ENCODE data around the gene SLC2A14.
A peak's percentile ranks its signal among the peaks of the same experiment; 100 is the strongest.
"Not testable (repeated sequence)": the region's sequence is repeated elsewhere in the genome, so short reads cannot be mapped to it uniquely, and the experiment has no call there.

The SLC2A14 gene

DNA sequence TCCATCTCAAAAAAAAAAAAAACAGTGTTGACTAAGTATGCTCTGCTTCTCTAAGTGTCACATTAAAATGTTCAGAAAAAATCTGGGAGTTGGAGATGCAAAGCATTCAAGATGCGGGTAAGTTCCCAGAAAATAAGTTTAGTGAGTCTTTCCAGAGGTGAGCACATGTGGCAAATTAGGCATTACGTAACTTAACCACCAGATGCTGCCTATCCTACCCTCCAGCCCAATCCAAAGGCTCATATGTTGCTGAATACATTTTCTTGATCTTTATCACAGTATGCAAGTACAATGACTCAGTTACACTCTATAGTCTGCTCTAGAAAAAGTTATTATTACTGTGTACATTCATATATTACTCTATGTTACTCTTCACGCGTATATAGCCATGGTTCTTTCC is 3.6 kb downstream of the SLC2A14 start:
- peak; percentile 82 for DNase-seq (ENCODE audit: low read depth)

DNA sequence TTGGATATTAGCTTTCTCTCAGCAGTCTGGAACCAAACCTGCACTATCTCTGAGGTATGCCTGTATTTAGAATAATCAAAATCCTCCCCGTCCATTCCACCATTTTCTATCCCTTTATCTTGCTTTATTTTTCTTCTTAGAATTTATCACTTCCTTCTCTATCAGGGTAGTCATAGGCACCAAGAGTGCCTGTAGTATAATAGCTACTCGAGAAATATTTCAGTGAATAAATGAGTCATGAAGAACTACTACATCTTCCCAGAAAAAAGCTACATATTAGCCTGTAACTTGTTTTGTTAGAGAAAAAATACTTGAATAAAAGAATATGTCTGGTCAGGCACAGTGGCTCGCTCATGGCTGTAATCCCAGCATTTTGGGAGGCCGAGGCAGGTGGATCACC is 4.3 kb downstream of the SLC2A14 start:
- no peak for DNase-seq (ENCODE audit: low read depth)

DNA sequence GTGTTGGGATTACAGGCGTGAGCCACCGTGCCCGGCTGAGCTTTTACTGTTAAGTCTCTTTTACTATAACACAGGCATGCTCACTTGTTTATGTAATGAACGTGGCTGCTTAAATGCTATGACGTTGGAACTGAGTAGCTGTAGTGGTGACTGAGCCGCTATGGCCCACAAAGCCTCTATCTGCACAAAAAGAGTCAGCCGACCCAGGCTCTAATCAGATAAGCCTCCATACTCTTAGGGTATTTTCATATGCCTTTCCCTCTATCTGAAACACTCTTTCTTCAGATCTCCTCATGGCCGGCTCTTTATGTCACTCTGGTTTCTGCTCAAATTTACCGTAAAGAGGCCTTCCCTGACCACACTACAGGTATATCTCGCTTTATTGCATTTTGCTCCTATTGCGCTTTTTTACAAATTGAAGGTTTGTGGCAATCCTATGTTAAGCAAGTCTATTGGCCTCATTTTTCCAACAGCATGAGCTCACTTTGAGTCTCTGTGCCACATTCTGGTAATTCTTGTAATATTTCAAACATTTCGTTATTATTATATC is 8.0 kb downstream of the SLC2A14 start:
- no peak for DNase-seq (ENCODE audit: low read depth)

DNA sequence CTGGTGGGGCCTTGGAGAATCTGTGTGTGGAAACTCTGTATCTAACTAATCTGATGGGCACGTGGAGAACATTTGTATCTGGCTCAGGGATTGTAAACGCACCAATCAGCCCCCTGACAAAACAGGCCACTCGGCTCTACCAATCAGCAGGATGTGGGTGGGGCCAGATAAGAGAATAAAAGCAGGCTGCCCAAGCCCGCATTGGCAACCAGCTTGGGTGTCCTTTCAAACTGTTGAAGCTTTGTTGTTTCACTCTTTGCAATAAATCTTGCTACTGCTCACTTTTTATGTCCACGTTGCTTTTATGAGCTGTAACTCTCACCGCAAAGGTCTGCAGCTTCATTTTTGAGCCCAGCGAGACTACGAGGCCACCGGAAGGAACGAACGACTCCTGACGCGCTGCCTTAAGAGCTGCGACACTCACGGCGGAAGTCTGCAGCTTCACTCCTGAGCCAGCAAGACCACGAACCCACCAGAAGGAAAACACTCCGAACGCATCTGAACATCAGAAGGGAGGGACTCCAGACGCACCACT is 9.8 kb downstream of the SLC2A14 start:
- not testable (repeated sequence) for DNase-seq (ENCODE audit: low read depth)

DNA sequence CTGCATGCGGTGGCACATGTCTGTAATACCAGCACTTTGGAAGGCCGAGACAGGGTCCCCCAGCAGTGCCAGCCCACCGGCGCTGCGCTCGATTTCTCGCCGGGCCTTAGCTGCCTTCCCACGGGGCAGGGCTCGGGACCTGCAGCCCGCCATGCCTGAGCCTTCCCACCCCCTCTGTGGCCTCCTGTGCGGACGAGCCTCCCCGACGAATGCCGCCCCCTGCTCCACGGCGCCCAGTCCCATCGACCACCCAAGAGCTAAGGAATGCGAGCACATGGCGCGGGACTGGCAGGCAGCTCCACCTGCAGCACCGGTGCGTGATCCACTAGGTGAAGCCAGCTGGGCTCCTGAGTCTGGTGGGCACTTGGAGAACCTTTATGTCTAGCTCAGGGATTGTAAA is 10.4 kb downstream of the SLC2A14 start:
- not testable (repeated sequence) for DNase-seq (ENCODE audit: low read depth)

DNA sequence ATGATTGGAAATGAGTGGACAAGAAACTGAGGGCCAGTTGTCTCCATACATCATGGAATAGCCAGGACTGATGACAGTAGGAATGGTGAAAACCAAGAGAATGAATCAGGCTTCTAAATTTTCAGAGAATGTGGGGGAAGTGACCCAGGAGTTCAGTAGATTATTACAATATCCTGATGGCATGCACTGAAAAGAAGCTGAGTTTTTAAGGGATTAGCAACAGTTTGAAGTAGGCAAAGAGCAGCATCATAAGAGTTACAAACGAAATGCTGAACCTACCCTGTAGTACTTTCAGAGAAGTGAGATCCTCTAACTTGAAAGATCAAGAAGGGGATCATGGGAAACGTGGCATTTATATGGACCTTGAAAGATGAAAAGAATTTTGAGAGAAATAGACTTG is 13.2 kb downstream of the SLC2A14 start:
- DNase-seq (ENCODE audit: low read depth): peak; percentile 74

DNA sequence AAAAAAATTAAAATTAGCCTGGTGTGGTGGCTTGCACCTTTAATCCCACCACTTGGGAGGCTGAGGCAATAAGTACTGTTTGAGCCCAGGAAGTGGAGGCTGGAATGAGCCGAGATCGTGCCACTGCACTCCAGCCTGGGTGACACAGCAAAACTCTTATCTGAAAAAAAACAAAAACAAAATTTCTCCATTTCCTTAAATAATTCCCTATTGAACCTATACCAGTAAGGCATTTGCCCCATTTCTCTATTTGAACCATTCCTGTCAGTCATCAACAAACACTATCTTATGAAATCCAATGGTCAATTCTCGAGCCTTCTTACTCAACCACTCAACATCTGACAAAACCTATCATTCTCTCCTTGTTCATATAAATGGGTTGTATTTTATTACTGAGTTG is 14.7 kb downstream of the SLC2A14 start:
- no peak for DNase-seq (ENCODE audit: low read depth)

DNA sequence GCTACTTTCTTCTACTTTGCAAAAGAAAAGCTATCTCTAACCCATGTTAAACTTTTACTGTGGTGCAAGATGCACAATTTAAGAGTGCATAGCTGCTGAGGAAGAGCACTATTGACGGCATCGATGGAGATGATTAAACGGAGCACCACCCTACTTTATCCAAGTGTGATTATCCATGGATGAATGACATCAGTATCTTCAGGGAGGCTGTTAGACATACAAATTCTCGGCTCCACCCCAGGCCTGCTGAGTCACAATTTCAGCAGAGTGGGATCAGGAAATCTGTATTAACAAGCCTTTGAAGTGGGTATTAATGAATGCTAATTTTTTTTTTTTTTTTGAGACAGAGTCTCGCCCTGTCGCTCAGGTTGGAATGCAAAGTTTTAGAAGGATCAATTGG is 16.2 kb downstream of the SLC2A14 start:
- DNase-seq (ENCODE audit: low read depth): no peak

DNA sequence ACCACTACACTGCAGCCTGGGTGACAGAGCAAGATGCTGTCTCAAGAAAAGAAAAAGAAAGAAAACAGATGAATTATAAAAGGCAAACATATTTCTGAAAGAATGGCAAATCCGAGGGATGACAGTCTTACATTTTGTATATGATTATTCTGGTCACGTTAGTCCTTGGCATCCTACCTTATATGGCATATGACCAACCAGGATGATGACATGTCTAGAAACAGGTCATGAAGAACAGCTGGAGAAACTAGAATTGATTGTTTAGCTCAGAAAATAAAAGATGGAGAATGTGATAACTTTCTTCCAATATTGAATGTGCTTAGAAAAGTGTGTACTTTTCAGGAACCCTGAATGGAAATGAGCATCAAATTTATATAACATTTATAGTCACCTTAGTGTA is 19.2 kb downstream of the SLC2A14 start:
- no peak for DNase-seq (ENCODE audit: low read depth)

DNA sequence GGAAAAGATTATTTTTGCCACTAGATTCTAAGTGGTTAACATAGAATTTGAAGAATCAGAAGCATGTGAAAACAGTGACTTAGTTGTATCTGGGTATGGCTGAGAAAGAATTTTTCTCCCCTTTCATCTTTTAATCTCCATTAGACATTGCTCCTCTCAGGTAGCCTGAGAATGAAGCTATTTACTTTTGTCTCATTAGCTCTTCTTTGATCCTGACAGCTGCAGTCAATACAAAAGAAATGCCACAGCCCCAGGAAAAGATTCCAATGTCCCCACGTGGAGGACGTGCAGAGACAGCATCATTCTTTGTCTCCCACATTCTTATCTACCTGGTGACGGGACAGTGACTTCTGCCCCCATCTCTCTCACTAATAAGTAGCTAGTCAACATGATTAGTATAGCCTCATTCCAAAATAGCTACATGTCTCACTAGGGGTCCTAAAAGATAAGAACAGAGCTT is 21.1 kb downstream of the SLC2A14 start:
- not testable (repeated sequence) for DNase-seq (ENCODE audit: low read depth)

DNA sequence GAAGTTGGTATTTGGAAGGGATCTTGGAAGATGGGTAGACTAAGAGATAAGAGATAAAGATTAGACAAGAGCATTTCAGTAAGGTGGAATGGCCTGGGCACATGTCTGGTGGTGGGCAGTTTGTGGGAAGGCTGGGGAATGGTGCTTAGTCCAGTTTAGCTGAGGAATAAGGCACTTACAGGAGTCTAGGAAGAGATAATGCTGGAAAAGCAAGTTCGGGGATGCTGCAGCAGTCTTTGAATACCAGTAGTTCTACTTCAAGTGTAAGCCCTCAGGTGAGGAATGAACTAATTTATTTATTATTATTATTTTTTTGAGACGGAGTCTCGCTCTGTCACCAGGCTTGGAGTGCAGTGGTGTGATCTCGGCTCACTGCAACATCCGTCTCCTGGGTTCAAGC is 22.6 kb downstream of the SLC2A14 start:
- not testable (repeated sequence) for DNase-seq (ENCODE audit: low read depth)

DNA sequence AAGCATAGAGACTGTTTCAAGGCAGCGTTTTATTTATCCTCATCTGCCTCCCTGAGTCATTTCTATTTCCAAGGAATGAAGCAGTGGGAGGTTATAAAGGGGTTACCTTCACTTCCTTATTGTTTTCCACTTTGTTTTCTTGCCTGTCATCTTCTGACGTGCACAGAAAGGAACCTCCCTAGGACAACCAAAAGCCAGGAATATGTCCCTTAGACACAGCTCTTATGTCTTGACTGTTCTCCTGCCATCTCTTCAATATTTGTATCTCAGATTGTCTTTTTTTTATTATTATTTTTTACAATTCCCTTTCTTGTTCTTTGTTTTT is 24.7 kb downstream of the SLC2A14 start:
- DNase-seq (ENCODE audit: low read depth): not testable (repeated sequence)

DNA sequence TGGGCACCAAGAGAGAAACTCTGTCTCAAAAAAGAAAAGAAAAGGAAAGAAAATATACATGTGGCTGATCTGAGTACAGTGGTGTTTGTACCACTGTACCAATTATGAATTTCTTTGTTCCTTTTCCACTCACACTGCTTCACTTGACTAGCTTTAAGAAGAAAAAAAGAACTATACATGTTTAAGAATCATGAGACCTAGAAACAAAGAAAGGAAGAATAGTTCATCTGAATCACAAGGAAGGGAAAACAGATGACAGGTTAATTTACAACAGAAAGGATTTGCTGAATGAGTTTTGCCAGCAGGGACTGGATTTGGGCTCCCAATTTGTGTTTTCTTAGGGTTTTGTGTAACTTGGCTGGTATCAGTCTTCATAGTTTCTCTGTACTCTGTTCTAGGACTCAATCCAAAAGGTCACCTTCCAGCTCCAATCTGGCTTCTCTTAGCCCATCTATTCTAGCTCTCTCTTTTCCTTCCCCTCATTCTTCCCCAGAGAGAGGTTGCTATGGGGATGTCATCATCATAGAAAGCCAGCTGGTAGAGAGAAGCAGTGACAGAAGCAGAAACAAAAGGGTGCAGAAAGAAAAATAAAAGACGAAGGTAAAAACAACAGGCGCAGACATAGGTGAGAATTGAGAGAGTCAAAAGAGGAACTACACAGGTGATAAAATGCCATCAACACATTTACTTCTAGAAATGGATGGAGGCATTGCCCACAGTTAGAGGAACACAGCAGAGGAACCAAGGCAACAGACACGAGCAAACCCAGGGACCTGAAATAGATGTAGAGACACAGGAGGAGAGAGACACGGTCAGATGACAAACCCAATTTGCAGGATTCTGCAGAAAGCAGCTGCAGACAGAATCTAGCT is 25.3 kb downstream of the SLC2A14 start:
- not testable (repeated sequence) for DNase-seq (ENCODE audit: low read depth)

DNA sequence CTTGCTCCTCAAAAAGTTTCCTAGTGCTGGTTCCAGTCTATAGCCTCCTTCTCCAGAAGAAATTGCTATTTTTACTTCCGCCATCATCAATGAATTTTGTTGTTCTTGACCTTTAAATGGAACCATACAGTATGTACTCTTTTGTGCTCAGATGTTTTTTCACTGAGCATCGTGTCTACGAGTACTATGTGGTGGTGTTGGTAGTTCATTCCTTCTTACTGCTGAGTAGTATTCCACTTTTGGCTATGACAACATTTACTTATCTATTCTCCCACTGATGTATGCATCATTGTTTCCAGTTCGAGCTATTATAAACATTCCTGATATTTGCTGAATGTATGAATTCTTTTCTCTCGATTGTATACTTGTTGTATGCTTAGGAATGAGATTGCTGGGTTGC is 28.6 kb downstream of the SLC2A14 start:
- DNase-seq (ENCODE audit: low read depth): no peak

DNA sequence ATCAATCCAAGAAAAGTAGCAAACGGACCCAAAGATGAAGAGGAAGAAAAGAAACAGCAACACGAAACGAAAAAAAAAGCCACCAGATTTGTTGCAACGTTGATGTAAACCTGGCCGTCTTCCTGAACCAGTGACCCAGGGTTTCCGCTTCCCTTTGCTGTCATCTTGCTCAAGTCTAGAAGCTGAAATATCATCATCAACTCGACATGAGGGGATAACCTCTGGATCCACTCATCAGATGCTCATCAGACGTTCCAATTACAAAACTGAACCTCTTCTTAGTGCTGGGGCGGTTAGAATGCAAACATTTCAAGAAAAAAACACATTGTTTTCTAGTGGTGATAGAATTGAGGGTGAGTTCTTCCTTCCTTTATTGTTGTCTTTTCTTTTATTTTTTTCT is 29.1 kb downstream of the SLC2A14 start:
- DNase-seq (ENCODE audit: low read depth): not testable (repeated sequence)

DNA sequence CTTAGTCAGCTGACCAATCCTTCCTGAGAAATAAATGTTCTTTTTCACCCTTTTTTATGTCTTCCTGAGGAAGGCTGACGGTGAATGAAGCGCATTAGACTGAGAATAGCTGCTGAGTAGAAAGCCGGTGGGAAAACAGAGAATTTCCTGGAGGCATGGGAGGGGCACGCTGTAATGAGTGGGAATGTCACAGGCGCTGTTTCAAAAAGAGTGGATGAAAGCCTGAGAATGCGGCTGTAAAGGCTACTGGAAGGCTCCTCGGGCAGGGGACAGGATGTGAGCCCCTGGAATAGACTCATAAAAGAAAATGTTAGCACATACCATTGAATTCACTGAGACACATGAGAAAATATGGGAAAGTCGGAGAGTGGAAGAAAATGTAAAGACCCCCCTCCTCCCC is 29.6 kb downstream of the SLC2A14 start:
- DNase-seq (ENCODE audit: low read depth): not testable (repeated sequence)

DNA sequence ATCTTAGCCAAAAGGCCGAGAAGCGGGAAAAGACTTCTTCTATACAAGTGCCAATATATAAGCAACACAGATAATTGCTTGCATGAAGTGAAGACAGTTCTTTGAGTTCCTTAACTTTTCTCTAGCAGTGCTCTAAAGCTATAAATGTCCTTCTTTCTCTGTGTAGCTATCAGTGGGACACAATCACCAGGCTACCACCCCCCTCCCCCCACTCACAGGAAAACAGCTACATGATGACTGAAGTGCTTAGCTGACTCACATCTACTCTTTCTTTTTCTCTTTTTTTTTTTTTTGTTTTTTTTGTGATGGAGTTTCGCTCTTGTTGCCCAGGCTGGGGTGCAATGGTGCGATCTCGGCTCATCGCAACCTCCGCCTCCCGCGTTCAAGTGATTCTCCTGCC is 30.3 kb downstream of the SLC2A14 start:
- DNase-seq (ENCODE audit: low read depth): not testable (repeated sequence)

DNA sequence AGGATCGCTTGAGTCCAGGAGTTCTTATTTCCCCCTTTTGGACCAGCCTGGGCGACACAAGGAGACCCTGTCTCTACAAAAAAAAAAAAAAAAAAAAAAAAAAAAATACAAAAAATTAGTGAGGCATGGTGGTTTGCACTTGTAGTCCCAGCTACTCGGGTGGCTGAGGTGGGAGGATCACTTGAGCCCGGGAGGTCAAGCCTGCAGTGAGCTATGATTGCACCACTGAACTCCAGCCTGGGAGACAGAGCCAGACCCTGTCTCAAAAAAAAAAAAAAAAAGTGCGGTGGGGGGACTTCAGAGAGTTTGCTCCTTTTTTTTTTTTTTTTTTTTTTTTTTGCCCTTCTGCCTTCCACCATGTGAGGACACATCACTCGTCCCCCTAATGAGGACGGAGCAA is 32.9 kb downstream of the SLC2A14 start:
- DNase-seq (ENCODE audit: low read depth): not testable (repeated sequence)

DNA sequence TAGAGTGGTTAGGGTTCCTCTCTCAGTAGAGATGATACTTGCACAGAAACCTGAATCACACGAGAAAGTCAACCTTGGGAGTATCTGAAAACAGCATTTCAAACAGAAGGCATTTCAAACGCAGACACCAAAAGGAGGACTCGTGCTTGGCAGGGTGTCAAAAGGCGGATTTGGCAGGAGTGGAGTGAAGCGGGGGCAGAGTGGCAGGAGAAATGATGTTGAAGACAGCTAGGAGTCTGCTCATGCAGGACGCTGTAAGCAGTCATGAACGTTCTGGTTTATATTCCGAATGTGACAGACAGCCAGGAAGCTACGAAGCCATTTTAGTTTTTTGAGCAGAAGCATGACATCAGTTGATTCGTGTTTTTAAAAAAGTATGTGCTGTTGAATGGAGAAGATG is 33.5 kb downstream of the SLC2A14 start:
- DNase-seq (ENCODE audit: low read depth): not testable (repeated sequence)

DNA sequence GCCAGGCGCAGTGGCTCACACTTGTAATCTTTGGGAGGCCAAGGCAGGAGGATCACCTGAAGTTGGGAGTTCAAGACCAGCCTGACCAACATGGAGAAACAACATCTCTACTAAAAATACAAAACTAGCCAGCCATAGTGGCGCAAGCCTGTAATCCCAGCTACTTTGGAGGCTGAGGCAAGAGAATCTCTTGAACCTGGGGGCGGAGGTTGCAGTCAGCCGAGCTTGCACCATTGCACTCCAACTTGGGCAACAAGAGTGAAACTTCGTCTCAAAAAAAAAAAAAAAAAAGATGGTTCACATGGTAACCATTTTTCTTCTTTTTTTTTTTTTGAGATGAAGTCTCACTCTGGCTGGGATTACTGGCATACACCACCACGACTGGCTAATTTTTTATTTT is 35.3 kb downstream of the SLC2A14 start:
- no peak for DNase-seq (ENCODE audit: low read depth)

DNA sequence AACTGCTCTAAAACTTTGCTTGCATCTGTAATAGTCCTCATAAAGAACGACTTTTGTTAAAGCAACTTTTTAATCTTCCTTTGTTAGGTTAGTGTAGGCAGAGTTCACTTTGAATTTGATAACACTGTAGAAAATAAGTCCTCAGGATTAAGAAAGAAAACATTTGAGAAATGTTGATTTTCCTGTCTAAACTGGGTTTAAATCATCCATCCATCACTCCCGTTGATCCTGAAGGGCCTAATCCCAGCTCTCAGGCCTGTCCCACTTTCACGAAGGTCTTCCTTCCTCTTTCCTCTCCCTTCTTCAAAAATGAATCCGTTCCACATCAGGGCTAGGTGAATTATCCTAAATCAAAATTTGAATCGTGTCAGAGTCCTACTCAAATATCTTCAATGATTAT is 36.9 kb downstream of the SLC2A14 start:
- DNase-seq (ENCODE audit: low read depth): no peak

DNA sequence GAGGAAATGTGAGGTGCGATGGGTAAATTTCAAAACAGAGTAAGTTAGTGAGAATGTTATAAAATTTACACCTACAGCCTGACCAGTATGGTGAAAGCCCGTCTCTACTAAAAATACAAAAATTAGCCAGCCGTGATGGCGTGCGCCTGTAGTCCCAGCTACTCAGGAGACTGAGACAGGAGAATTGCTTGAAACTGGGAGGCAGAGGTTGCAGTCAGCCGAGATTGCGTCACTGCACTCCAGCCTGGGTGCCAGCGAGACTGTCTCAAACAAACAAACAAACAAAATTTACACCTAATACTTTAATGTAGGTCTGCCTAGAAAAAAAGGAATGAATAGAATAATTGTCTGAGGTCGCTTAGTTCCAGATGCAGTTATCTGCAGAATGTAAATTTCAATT is 37.6 kb downstream of the SLC2A14 start:
- DNase-seq (ENCODE audit: low read depth): no peak

DNA sequence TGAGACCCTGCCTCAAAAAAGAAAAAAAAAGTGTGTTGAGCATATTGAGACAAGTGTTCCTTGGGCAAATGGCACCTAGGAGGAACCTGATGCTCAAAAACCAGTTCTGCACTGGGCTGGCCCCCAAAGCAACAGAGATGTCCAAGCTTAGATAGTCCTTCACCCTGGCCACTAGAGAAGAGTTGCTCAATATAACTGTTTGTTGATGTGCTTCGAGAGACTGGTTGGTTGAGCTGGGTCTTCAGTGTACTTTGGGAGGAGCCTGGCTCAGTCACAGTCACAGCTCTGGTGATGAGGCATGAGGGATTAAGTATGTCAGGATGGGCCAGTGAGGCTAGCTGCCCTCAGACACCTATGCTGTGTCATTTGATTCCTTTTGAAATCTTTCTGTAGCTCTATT is 38.0 kb downstream of the SLC2A14 start:
- DNase-seq (ENCODE audit: low read depth): no peak

DNA sequence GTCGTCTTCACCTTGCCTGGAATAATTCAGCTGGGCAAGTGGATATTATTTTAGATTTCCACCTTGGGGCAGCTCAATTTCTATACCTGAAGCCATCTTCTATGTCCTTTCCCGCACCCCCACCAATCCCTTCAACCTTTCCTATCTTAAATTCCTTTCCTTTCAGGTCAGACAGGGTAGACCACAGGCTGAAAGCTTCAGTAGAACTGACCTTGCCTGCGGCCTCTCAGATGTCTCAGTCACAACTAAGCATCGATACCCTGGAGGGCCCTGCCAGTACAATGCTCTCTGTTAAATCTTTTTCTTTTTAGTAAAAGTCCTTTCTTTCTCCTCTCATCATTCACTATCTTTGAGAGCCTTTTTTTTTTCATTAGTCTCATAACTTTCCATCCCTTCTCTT is 38.9 kb downstream of the SLC2A14 start:
- DNase-seq (ENCODE audit: low read depth): no peak

All from HS-5 (cell line).